Naive thymus-derived CD8-positive, alpha-beta T cell (primary cell): ENCODE measurements around the gene CIRBP. TPM values are rescaled to one million over a fixed set of nuclear protein-coding genes. Genes with fewer than 3 reads are reported as not detected.
"Not testable (repeated sequence)": the region's sequence is repeated elsewhere in the genome, so short reads cannot be mapped to it uniquely, and the experiment has no call there.

Source experiments
- ATAC-seq, 2 donors: fragments of 150-1000 bp; cut with Tn5 transposase in 1 of 2; sonication (Bioruptor Pico), chemical (Tn5 transposase) in 1 of 2; 1 replicate in 1 of 2; 2 replicates in 1 of 2; pipeline ENCODE4 v1.10.0; 2021; ENCODE audit warnings: mild to moderate bottlenecking in 2 of 2, moderate library complexity in 2 of 2
- POLR2A ChIA-PET: fragments of 350-600 bp; sonication (Branson Sonifier 250); formaldehyde crosslinking; loops from one replicate; lab custom pipeline; 2021; ENCODE audit warnings: antibody characterized with exemption; lab: Charles Lee
- DNase-seq, 10 donors: peaks; one replicate each; pipeline versions ENCODE4 v3.0.0 to v3.0.0-alpha.2; 2020 to 2022
- H3K27ac Mint-ChIP-seq, 10 donors: one replicate each; pipeline ENCODE4 v1.8.0; 2020 to 2022; ENCODE audit warnings: mild to moderate bottlenecking in 10 of 10, mixed read lengths in 10 of 10, moderate library complexity in 4 of 10, inconsistent platforms in 1 of 10
- H3K27me3 Mint-ChIP-seq, 5 donors: one replicate each; pipeline ENCODE4 v1.8.0; 2021 to 2022; ENCODE audit warnings: mixed read lengths in 5 of 5
- H3K36me3 Mint-ChIP-seq, 3 donors: one replicate each; pipeline ENCODE4 v1.8.0; 2020 to 2022; ENCODE audit warnings: mixed read lengths in 3 of 3, mild to moderate bottlenecking in 2 of 3, inconsistent platforms in 1 of 3
- H3K4me1 Mint-ChIP-seq, 4 donors: one replicate each; pipeline ENCODE4 v1.8.0; 2021 to 2022; ENCODE audit warnings: mixed read lengths in 4 of 4
- H3K4me3 Mint-ChIP-seq, 10 donors: one replicate each; pipeline ENCODE4 v1.8.0; 2020 to 2022; ENCODE audit warnings: mild to moderate bottlenecking in 10 of 10, mixed read lengths in 10 of 10, moderate library complexity in 6 of 10, inconsistent platforms in 1 of 10
- H3K9me3 Mint-ChIP-seq, 9 donors: one replicate each; pipeline ENCODE4 v1.8.0; 2020 to 2022; ENCODE audit warnings: mixed read lengths in 9 of 9, mild to moderate bottlenecking in 3 of 9, inconsistent platforms in 1 of 9, moderate library complexity in 1 of 9
- polyA plus RNA-seq, 3 donors: library from polyadenylated mRNA; unstranded; fragments of 300-500 nt; fragmentation: Illumina TruSeq; gene quantifications; one replicate each; pipeline ENCODE4 v1.2.3, GENCODE V29; 2021
- total RNA-seq, 8 experiments: library from RNA in 2 of 8; stranded (reverse) in 2 of 8; gene quantifications; one replicate each; pipeline ENCODE4 v1.2.3 and lab custom pipeline; 2021 to 2026

CIRBP gene
- total and polyA plus RNA-seq, 5 experiments from 2014 or later, result 204 to 579 (median 273) TPM

- Mint-ChIP-seq H3K9me3 (no peaks in the 10 kb centered on the region), H3K36me3 (peaks cover 0 to 2% (median 0%) of the 10 kb centered on the region in 3 donors), H3K4me3 (peak overlapping the region; percentile 18 to 95 (median 87)), H3K4me1 (peaks cover 13 to 48% (median 43%) of the 10 kb centered on the region in 4 donors), H3K27me3 (peaks cover 2 to 9% (median 7%) of the 10 kb centered on the region in 5 donors), H3K27ac (peak overlapping the region in 8 of 10 donors; percentile 86 to 98 (median 95))
- POLR2A ChIA-PET, result interaction anchor here (0.6 to 10.1 kb wide), 14 partner anchors 24 to 416 kb away, joined by 3 to 594 read pairs (median 4); partner anchors contain the start of genes ARHGAP45, CIRBP and FAM174C
- no peak for DNase-seq
- no peak for ATAC-seq
Measured at GRCh38 chr19:1240925-1241324, 28.2 kb upstream of the CIRBP start.

GRCh38 chr19:1241417-1242095, 27.6 kb upstream of the CIRBP start, which contains the start of gene ATP5F1D:
Gene ATP5F1D, plus strand, starts transcription at chr19:1241751. Its CDS starts 100 bp downstream, at chr19:1241851.
- peak within 1 kb of the TSS; percentile 86 to 98 (median 94) for H3K27ac Mint-ChIP-seq
- peak within 1 kb of the TSS; percentile 79 to 96 (median 88) for H3K4me3 Mint-ChIP-seq
- POLR2A ChIA-PET, result interaction anchor here (0.7 to 10.1 kb wide), 10 partner anchors 24 to 317 kb away, joined by 3 to 594 read pairs (median 4); partner anchors contain the start of genes ARHGAP45, CIRBP and FAM174C
- H3K9me3 Mint-ChIP-seq, result no peaks in the 10 kb centered on the region
- DNase-seq (peak; percentile 79 to 93 (median 86)), ATAC-seq (peak; percentile 64 to 66)
- H3K36me3 Mint-ChIP-seq, result peaks cover 0 to 2% (median 0%) of the 10 kb centered on the region in 3 donors
- peaks cover 2 to 9% (median 7%) of the 10 kb centered on the region in 5 donors for H3K27me3 Mint-ChIP-seq
- H3K4me1 Mint-ChIP-seq, result peaks cover 13 to 48% (median 44%) of the 10 kb centered on the region in 4 donors

GRCh38 chr19:1243768-1244692, 25.1 kb upstream of the CIRBP start:
- POLR2A ChIA-PET, result interaction anchor here (0.5 to 10.1 kb wide), 17 partner anchors 11 to 339 kb away, joined by 3 to 594 read pairs (median 4); partner anchors contain the start of genes ARHGAP45, CIRBP and FAM174C
- Mint-ChIP-seq H3K4me3 (peak overlapping the region in 9 of 10 donors; percentile 36 to 83 (median 73)), H3K36me3 (no peaks in the 10 kb centered on the region), H3K4me1 (peaks cover 5 to 42% (median 35%) of the 10 kb centered on the region in 4 donors), H3K27ac (peak overlapping the region in 9 of 10 donors; percentile 69 to 95 (median 90)), H3K27me3 (peaks cover 0 to 2% (median 0%) of the 10 kb centered on the region in 5 donors), H3K9me3 (no peaks in the 10 kb centered on the region)
- ATAC-seq (peak; percentile 51 to 56), DNase-seq (peak; percentile 79 to 94 (median 87))

- no peak for DNase-seq
- Mint-ChIP-seq H3K4me1 (peaks cover 5 to 36% (median 28%) of the 10 kb centered on the region in 4 donors), H3K9me3 (no peaks in the 10 kb centered on the region), H3K36me3 (no peaks in the 10 kb centered on the region), H3K4me3 (peak overlapping the region in 9 of 10 donors; percentile 36 to 83 (median 73)), H3K27me3 (peaks cover 0 to 2% (median 0%) of the 10 kb centered on the region in 5 donors), H3K27ac (peak overlapping the region in 9 of 10 donors; percentile 69 to 95 (median 90))
- POLR2A ChIA-PET, result interaction anchor here (0.9 to 10.1 kb wide), 15 partner anchors 10 to 178 kb away, joined by 3 to 594 read pairs (median 4); partner anchors contain the start of genes ARHGAP45, CIRBP and FAM174C
- no peak for ATAC-seq
Measured at GRCh38 chr19:1244693-1245451, 24.3 kb upstream of the CIRBP start.

- Mint-ChIP-seq H3K36me3 (no peaks in the 10 kb centered on the region), H3K4me3 (peak overlapping the region in 2 of 10 donors; percentile 11 to 56), H3K4me1 (peaks cover 5 to 34% (median 28%) of the 10 kb centered on the region in 4 donors), H3K27ac (peak overlapping the region in 4 of 10 donors; percentile 7 to 53 (median 40)), H3K9me3 (no peaks in the 10 kb centered on the region), H3K27me3 (peaks cover 0 to 2% (median 0%) of the 10 kb centered on the region in 5 donors)
- POLR2A ChIA-PET, result interaction anchor here (2.0 to 10.1 kb wide), 4 partner anchors 19 to 178 kb away, joined by 10 to 594 read pairs (median 26); partner anchors contain the start of genes ARHGAP45, CIRBP and FAM174C
- no peak for DNase-seq
- ATAC-seq, result no peak
Measured at GRCh38 chr19:1245494-1246264, 23.5 kb upstream of the CIRBP start.

- DNase-seq, H3K9me3 Mint-ChIP-seq, H3K36me3 Mint-ChIP-seq, H3K27me3 Mint-ChIP-seq, ATAC-seq: not testable (repeated sequence)
- POLR2A ChIA-PET, result interaction anchor here (0.6 to 10.1 kb wide), 6 partner anchors 19 to 172 kb away, joined by 3 to 594 read pairs (median 5); partner anchors contain the start of genes CIRBP and FAM174C
- peak overlapping the region in 3 of 10 donors; percentile 7 to 56 (median 18) for H3K4me3 Mint-ChIP-seq
- H3K27ac Mint-ChIP-seq, result peak overlapping the region in 5 of 10 donors; percentile 40 to 72 (median 53)
- H3K4me1 Mint-ChIP-seq, result peaks cover 6 to 29% (median 21%) of the 10 kb centered on the region in 4 donors
Measured at GRCh38 chr19:1246265-1247087, 22.7 kb upstream of the CIRBP start.

GRCh38 chr19:1247748-1248138, 21.4 kb upstream of the CIRBP start:
- H3K27ac Mint-ChIP-seq, result peak overlapping the region in 4 of 10 donors; percentile 35 to 81 (median 75)
- no peaks in the 10 kb centered on the region for H3K9me3 Mint-ChIP-seq
- peaks cover 0 to 1% (median 0%) of the 10 kb centered on the region in 5 donors for H3K27me3 Mint-ChIP-seq
- no peak for ATAC-seq
- no peak for DNase-seq
- H3K4me3 Mint-ChIP-seq, result peak overlapping the region in 5 of 10 donors; percentile 12 to 56 (median 36)
- POLR2A ChIA-PET, result interaction anchor here (10.1 kb wide), 1 partner anchor 17 kb away, joined by 594 read pairs; the partner anchor contains the start of gene CIRBP
- H3K36me3 Mint-ChIP-seq, result peaks cover 0 to 6% (median 0%) of the 10 kb centered on the region in 3 donors
- H3K4me1 Mint-ChIP-seq, result peaks cover 7 to 22% (median 12%) of the 10 kb centered on the region in 4 donors

- peak within 1 kb of the TSS in 8 of 10 donors; percentile 19 to 91 (median 78) for H3K27ac Mint-ChIP-seq
- no peaks in the 10 kb centered on the region for H3K9me3 Mint-ChIP-seq
- ATAC-seq (peak in 1 of 2 donors; percentile 0), DNase-seq (peak; percentile 45 to 80 (median 61))
- peak within 1 kb of the TSS in 9 of 10 donors; percentile 46 to 95 (median 69) for H3K4me3 Mint-ChIP-seq
- peaks cover 0 to 7% (median 0%) of the 10 kb centered on the region in 3 donors for H3K36me3 Mint-ChIP-seq
- H3K4me1 Mint-ChIP-seq, result peaks cover 7 to 18% (median 9%) of the 10 kb centered on the region in 4 donors
- POLR2A ChIA-PET, result interaction anchor here (1.0 to 13.6 kb wide), 3 partner anchors 16 to 157 kb away, joined by 3 to 480 read pairs (median 4); partner anchors contain the start of genes CIRBP and FAM174C
- peaks cover 0 to 1% (median 0%) of the 10 kb centered on the region in 5 donors for H3K27me3 Mint-ChIP-seq
Measured at GRCh38 chr19:1248139-1248785, 20.9 kb upstream of the CIRBP start, which contains the start of gene MIDN. Gene MIDN, plus strand, starts transcription at chr19:1248583. Its CDS starts 1,714 bp downstream, at chr19:1250297.

GRCh38 chr19:1248786-1249297, 20.3 kb upstream of the CIRBP start:
- no peaks in the 10 kb centered on the region for H3K9me3 Mint-ChIP-seq
- DNase-seq (peak in 9 of 10 donors; percentile 77 to 91 (median 84)), ATAC-seq (peak; percentile 19 to 26)
- H3K4me3 Mint-ChIP-seq, result peak overlapping the region in 9 of 10 donors; percentile 46 to 83 (median 61)
- peaks cover 0 to 10% (median 0%) of the 10 kb centered on the region in 3 donors for H3K36me3 Mint-ChIP-seq
- peaks cover 10 to 18% (median 12%) of the 10 kb centered on the region in 4 donors for H3K4me1 Mint-ChIP-seq
- H3K27ac Mint-ChIP-seq, result peak overlapping the region in 5 of 10 donors; percentile 19 to 91 (median 85)
- H3K27me3 Mint-ChIP-seq, result peaks cover 0 to 1% (median 0%) of the 10 kb centered on the region in 5 donors
- POLR2A ChIA-PET, result interaction anchor here (1.0 to 13.6 kb wide), 3 partner anchors 15 to 158 kb away, joined by 3 to 480 read pairs (median 4); partner anchors contain the start of genes CIRBP and FAM174C
